ENCODE results near the gene CREB3L1.

The CREB3L1 gene

DNA sequence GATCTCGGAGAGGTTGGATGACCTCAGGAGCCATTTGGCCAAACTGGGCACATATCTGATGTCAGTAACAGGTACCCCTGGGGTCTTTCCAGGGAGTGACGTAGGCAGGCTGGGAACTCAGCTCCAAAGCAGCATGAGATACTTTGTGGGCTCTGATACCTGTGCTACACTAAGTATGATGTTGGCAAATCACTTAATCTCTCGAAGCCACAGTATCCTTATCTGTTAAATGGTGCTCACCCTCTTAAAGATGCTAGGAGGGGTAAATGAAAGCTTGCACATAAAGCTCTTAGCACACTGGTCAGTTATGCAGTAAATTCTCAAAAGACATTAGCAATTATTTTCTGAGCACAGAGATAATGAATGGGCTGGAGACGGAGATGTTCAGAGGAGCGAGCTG, 52.7 kb downstream of the CREB3L1 start:
- DNase-seq = no peak

DNA sequence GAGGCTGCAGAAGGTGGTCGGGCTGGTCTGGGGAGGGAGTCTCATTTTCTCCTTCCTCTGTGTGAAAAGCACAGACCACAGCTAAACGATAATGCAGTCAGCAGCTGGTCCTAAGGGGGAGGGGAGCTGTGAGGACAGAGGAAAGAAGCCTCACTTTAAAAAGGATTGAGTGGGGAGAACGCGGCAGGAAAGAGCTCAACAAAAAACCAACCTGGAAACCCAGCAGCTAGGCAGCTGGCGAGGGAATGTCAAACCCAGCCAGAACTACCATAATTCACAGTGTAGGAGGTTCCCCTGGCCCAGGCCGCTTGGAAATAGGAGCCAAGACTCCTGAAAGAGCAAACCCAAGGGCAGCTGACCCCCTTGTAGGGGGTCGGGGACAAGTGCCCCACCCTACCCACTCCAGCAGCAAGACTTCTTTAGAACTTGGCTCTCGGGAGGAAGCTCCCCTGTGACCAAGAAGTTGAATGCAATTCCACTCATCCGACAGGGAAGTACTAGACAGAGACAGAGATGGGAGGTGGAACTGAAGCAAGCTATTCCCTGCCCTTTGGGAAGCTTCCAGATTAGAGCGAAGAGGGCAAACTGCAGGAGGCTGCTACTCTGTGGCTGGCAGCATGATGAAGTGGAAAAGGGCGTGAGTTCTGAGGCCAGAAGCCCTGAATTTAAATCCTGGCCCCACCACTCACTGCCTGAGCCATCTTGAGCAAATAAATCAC, 53.3 kb downstream of the CREB3L1 start:
- no peak for DNase-seq

DNA sequence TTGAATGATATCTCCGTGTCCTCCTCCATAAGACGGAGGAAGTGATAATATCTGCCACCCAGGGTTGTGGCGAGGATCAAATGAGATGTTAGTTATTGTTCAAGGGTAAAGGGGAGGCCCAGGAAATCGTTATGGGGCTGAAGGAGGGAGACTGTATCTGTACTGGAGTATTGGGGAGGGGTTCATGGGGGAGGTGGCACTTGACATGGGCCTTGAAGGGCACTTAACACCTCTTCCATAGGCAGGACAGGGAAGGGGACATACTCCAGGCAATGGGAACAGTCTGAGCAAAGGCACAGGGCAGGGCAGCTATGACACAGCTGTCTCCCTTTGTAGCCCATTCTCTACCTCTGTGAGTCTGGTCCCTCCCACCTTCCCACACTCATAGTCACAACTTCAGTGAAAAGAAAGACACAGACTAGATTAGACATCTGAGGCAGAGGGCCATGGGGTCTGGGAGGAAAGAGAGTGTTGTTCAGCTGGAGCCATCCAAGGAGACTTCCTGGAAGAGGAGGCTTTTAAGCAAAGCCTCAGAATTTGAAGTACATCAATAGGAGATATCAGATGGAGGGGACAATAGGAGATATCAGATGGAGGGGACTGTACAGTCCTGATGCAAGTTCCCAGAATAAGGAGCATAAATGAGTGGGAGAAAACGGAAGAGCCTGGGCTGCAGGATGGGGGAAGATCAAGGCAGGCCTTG, 54.0 kb downstream of the CREB3L1 start:
- no peak for DNase-seq

DNA sequence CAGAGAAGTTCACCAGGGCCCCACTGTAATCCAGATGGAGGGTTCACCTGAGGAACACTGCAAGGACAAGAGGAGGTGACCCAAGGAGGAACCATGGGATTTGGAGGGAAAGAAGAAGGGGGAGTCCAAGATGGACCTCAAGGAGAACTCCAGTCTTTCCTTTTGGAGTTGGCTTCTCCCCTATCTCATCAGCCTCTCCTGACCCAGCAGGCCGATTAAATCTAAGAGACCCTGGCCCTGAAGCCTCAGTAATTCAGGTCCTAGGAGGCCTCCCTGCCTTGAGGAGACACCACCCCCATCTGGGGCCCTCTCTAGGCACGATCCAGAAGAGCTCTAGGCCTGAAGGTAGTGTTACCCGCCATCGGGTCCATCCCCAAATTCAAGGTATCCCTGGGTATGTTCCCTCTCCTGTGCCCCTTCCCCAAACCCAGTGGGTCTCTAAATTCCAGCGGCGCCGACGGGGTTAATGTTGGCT, 54.7 kb downstream of the CREB3L1 start:
- no peak for DNase-seq

DNA sequence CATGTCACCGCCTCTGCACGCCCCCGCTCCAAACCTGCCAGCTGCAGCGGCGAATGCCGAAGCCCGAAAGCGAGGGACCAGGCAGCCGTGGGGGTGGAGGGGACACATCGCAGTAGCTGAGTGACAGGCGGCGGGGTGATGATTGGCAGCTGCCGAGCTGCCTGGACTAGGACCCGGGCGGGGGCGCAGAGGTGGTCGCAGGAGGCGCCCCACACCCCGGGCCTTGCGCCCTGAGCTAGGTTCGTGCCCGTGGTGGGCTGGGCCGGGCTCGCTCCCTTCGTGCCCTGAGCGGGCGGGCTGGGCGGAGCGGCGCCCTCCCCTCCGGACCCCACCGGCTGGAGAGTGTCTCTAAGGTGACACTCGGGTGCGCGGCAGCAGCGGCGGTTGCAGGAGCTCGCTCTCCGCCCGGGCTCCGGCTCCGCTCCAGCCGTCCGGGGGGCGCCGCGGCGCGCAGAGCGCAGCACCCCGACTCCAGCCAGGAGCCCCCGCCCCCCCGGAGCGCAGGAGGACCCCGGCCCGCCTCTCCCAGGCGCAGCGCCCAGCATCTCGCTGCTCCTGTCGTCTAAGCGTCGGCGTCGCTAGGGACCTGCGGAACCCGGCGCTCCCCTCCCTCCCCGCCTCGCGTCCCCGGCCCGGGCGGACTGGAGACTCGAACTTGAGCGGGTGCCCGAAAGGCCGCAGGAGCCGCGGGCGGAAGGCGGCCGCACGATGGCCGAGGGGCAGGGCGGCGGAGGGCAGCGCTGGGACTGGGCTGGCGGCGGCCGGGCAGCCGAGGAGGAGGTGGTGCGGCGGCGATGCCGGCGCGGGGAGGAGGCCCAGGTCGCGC, 55.3 kb downstream of the CREB3L1 start:
- DNase-seq = no peak

DNA sequence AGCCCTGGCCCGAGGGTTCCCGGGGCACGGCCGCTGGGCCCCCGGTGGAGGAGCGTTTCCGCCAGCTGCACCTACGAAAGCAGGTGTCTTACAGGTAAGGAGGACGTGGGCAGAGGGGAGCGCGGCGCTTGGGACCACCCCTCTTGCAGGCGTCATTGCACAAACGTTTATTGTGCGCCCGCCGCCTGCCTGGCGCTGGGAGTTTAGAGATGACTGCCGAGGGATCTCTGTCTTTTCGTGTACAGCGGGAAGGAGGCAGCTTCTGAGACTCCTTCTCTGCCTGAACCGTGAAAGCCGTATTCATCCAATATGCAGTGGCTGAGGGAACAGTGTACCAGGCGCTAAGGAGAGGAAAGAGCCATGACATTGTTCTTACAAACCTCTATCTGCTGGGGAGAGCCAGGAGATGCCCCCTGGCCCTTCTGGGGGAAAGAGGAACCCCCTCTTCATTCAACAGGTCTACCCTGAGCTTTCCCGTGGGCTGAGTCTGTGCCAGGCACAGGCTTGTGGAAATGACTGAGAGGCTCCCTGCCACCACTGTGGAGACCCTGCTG, 56.0 kb downstream of the CREB3L1 start:
- no peak for DNase-seq

DNA sequence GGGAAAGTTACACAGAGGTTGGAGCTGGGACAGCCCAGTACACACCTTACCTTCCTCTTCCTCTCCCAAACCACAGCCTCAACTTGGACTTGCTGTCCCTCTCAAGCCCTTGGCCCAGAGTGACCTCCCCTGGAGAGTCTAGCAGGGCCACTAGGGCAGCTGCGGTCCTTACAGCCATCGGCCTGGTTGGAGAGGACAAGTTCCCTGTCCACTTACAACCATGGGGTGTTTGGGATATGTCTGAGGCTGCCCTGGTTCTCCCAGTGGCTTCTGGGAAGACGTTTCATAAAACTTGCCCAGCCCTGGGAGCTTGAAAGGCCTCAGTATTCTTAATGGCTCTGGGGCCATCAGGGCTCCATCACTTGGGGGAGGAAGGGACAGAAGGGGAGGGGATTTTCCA, 56.7 kb downstream of the CREB3L1 start:
- DNase-seq = no peak

DNA sequence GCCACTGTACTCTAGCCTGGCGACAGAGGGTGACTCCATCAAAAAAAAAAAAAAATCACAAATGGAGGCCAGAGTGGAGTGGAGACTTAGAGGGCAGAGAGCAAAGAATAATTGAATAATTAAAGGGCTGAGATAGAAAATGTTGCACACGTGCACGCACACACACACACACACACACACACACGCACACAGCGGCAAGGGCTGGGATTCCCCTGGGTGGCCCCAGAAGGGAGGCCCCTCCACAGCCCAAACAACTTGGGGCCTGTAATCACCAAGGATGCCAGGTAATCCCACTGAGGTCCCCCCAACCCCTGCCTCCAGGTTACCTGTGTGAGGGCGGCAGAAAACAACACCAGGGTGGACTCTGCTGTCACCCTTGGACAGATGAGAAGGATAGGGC, 57.8 kb downstream of the CREB3L1 start:
- no peak for DNase-seq

DNA sequence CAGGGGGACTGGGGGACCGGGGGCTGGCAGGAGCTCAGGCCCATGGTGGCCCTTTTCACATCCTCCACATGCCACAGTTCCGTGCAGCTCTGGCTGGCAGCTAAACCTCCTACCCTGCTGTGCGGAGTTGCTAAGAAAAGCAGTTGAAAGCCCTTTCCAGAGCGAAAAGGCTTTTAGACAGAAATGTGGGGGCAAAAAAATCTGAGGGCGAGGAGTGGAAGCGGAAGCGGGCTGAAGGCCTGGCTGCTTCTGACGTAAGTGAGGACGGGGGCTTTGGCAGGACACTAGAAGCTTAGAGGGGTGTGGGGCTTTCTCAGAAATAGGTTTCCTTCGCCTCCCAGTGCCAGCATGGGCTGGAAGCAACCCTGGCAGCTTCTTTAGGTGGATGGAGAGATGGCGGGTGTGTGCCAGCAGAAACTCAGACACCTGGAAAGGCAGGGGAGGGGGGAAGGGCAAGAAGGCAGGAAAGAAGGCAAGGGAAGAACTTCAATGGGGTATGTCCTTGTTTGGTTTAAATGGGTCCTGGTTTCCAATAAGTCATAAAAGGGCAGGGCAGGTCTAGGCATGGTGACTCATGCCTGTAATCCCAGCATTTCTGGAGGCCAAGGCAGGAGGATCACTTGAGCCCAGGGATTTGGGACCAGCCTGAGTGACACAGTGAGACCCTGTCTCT, 58.6 kb downstream of the CREB3L1 start:
- no peak for DNase-seq

DNA sequence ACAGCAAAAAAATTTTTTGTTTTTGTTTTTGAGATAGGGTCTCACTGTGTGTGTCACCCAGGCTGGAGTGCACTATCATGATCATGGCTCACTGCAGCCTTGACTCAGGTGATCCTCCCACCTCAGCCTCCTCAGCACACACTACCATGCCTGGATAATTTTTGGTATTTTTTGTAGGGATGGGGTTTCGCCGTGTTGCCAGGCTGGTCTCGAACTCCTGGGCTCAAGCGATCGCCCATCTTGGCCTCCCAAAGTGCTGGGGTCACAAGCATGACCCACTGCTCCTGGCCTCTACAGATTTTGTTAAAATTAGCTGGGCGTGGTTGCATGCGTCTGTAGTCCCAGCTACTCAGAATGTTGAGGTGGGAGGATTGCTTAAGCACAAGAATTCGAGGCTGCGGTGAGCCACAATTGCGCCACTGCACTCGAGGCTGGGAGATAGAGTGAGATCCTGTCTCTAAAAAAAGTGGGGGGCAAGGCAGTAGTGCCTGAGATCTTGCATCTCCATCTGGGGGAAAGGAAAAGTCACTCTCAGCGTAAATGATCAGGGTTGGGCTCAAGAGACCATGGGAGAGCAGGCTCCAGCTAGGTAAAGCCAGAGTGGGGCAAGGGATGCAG, 59.2 kb downstream of the CREB3L1 start:
- DNase-seq = no peak

DNA sequence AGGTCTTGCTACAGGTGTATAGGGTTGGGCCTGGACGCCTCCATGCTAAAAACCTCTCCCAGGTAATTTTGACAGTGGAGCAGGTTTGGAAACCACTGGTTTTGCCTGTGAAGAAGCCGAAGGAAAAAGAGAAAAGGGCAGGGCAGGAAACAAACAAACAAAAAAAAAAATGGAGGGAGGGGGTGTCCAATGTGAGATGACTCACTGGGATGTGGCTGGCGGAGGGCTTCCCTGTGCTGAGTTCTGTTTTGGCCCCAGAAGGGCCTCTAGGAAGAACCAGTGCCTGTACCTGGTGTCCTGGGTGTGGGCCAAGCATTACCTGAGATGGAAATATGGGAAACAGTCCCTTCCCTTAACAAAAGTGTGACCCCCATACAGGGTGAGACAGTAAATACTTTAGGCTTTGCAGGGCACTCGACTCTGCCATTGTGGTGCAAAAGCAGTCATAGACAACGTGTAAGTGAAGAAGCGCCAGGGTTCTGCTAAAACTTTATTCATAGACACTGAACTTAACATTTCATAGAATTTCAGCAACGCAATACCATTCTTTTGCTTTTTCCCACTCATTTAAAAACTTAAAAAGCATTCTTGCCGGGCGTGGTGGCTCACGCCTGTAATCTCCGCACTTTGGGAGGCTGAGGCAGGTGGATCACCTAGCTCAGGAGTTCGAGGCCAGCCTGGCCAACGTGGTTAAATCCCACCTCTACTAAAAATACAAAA, 60.3 kb downstream of the CREB3L1 start:
- no peak for DNase-seq

DNA sequence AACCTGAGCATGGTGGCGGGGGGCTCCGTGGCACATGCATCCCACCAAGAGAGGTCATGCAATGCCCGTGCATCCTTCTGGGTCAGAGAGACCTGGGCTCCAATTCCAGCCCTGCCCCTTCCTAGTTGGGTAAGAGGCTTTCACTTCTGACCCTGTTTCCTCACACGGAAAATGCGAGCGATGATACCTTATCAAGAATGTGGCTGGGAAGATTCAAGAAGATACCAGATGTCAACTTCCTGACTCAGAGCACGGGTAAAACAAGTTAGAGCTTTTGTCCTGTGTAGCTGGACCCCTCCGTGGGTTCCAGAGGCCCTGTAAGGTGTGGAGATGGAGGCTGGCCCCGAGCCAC, 61.1 kb downstream of the CREB3L1 start:
- DNase-seq = no peak

DNA sequence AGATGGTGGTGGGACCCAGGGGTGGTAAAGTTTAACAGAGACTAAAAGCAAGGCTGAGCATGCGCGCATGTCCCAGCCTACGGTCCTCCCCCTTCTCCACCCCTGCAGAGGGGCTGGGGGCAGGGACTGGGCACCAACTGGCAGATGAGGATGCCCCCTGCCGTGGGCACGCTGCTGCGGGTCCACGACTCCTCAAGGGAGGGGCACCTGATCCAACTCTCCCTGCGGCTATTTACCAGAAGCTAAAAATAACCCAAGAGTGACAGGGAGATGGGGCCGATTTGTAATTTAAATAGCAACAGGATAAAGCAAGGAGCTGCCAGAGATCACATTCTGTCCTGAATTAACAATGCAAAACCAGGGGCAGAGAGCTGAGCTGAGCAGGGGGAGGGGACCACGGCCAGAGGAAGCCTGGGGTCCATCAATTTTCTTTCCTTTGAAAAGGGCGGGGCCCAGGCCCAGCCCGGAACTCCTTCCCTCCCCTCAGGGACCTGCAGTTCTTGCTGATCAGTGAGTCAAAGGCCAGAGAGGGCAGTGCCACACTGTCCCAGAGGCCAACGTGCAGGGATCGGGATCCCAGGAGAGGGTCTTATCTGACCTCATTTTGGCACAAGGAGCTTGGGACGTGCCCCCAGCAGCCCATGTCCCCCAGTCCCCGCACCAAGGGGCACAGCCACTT, 61.7 kb downstream of the CREB3L1 start:
- no peak for DNase-seq

DNA sequence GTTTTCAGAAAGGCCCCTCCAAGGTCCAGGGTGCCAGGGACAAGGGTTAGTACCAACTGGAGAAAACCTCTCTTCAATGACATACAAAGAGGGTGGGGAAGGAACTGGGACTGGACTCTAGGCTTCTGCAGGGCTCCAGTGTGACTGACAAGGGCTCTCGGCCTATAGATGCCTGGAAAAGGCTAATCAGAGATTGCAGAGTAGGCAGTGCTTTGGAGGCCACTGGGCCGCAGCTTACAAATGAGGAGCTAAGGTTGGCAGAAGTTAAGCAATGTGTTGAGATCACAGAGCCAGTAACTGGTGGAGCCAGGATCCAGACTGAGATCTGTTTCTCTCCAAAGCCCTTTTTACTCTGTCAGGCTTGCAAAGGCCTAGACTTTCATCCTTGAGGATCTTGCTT, 62.4 kb downstream of the CREB3L1 start:
- DNase-seq = no peak

DNA sequence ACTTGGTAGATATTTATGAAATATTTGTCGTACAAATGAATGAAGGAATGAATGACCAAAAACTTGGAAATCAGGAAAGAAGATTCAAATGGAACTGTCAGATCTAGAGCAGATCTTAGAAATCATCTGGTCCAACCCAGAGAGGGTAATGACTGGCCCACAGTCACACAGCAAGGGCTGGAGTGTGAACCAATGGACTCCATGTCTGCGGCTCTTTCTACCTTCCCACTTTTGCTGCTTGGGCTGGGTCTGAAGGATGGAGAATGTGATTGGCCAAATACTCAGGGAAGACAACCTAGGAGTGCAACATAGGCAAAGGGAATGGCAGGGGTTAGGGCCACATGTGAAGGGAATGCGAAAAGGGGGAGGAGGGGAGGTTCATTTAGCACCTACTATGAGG, 64.0 kb downstream of the CREB3L1 start:
- no peak for DNase-seq

DNA sequence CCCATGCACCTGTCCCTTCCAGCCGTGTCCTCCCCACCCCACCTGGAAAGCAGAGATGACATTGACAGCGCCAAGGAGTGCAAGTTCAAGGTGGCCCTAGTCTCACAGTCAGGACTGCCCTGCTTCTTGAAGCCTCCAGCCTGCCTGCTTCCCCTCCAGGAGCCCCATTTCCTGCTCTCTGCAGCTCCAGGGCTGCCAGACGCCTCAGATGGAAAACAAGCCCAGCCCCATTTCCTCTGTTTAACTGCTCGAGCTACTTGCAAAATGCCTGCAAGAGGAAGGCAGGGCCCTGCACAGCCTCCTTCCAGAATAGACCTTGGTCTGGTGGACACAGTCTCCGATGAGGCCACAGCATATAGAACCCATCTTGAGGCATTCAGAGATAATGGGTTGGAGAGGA, 64.8 kb downstream of the CREB3L1 start:
- DNase-seq = no peak

DNA sequence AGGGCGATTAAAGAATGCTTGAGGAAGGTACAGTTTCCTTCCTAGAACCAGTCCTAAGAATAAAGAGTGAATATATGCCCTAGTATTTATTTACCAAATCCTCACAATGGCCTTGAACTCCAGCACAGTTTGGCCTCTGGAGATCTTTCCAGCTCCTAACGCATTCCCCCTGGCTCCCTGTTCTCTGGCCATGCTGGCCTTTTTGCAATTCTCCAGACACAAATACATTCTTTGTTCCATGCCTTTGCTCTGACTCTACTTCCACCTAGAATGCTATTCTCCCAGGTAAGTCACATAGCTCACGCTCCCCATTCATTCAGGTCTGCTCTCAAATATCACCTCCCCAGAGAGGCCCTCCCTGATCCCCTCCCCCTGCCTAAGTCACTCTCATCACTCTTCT, 66.1 kb downstream of the CREB3L1 start:
- no peak for DNase-seq

DNA sequence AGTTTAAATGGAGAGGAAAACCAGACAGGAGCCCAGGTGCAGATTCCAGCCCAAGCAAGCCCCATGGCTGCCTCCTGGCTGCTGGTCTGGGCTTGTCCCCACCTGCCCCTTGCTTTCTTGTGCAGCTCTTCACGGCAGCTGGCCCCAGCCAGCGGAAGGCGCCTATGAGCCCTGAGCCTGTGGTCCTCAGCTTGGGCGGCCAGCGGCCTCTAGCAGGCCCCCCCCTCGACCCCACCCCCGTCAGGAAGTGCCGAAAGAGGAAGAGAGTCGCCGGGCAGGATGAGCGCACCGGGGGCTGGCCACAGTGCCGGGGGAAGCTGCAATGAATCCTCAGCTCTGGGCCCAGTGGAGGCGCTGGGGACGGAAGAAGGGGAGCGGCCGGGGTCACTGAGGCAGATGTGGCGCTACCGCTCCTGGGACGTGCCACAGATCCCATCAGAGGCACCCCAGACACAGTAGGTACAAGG, 67.7 kb downstream of the CREB3L1 start:
- DNase-seq = no peak

DNA sequence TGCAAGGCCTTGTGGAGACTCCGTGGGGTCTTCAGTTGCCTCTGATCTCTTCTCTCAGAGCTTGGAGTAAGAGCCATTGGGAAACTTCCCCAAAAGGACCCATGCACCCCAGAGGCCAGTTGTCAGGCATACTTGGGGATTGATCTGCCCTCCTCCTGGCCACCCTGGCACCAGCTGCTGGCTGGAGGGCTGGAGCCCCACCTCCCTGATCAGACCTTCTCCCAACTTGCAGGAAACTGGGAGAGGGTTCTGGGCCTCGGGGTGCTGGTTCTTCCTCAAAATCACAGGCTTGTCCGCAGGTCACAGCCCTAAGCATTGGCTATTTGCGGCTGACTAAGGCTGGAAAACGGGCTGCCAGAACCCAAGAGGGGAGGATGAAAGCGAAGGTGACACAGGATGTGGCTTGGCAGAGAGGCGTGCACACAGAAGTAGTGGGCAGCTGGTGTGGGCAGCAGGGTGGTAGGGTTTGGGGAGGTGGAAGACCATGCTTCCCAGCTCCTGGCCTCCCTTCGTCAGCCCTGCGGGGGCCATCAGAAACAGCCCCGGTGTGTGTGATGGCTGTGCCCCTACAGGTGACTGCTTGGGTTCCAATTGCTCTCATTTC, 68.5 kb downstream of the CREB3L1 start:
- DNase-seq = no peak

DNA sequence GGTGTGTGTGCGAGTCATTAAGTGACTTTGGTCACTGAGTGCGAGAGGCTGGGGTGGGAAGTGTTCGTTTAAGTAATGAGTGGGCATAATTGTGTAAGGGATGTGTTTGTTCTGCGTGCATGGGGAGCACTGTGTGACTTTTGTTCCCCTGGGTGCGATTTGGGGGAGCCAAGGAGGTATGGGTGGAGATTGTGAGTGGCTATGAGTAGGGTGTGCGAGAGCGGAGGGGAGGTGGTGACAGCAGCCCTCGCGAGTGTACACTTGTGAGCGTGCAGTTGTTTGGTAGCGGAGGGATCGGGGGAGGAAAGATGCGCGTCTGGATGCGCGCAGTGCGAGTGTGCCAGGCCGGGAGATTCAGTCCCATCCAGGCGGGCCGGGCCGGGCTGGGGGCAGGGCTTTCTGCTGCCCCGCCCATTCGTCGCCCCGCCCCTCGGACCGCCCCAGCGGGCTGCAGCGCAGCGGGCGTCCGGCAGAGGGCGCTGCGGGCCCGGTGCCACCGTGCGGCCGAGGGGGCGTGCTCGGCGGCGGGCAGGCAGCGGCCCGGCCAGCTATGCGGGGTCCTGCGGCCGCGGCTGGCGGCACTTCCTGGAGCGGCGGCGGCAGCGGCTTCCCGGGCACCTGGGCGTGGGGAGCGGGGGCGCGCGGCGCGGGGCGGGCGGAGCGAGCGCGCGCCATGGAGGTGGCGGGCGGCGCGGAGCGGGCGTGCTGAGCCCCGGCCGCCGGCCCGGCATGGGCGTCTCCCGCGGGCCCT, 69.6 kb downstream of the CREB3L1 start, which contains the start of gene DGKZ:
DGKZ (plus strand) TSS at position 578 of the 751 bp plus-strand sequence. CDS start 197 bp downstream, outside the sequence.
- peak; percentile 91 for DNase-seq

Measured in activated gamma-delta T cell (primary cell).